ENCODE data around the gene ARPC2.

The ARPC2 gene

DNA sequence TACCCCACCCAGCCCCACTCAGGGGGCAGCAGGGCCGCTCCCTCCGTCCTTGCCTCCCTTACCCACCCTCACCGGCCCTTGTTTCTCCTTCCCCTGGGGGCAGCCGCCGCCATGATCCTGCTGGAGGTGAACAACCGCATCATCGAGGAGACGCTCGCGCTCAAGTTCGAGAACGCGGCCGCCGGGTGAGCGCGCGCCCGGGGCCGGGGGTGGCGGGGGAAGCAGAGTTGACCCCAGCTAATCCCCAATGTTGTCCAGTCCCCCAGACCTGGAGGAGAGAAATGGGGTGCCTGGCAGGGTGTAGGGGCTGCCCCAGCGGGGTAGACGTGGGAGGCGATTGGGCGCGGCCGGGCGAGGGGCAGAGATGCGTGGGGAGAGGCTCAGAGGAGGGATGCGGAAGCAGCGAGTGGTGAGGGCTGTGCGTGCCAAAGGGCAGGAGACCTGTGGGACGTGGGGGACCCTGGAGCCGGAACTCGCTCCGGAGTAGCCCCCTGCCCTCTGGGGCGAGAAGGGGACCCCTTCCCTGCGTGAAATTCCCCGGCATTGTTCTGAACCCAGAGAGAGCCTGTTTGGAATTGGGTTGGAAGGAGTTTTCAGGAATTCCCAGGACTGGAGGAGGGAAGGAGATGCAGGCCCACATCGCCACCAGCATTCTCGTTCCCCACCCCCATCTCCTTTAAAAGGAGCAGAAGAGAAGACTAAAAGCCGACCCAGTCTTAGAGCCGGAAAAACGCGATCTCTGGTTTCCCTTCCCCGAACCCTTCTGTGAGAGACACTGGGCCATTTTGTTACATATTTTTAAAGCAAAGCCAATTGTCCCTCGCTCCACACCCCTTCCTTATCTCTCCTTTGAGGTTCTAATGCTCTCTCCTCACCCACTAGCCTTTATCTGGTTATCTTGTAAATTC lies 625 bp downstream of the ARPC2 start:
- peak; percentile 67 to 77 for DNase-seq

DNA sequence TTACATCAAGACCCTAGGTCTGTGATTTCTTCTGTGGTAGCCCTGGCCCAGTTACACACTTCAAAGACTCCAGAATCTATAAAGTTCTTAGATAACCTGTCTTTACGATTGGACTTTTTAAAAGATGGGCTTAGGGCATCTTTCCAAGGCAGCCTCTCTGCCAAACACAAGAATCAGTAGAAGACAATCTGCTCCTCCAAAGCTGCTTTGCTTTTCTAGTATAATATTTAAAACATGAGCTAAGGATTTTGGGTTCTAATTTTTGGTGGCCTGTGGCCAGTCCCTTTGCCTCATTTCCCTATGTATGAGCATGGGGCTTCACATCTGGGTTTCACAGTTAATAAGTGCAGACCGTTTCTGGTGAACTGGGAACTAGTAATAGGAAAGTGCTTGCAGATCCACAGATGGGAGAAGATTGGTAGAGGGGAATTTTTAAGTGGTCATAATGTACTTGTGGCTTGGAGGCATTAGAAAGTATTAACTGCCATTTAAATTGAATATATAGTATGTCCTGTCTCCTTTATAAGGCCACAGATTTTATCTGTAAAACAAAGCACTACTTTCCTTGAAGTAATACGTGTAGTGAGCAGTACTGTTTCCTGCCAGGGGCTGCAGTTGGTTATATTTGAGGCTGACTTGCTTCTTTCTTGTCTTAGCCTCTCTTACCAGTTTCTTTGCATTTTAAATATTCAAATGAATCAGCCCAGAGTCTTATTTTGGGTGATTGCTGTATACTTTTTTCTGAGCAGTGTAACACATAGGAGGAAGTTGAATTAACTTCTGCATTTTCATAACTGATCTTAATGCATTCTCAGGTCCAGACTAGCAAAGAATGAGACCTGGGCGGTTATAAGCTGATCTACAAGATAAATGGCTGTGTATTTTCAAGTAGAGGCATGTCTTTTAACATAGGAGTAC lies 1.5 kb downstream of the ARPC2 start:
- DNase-seq, result peak; percentile 24 to 49

DNA sequence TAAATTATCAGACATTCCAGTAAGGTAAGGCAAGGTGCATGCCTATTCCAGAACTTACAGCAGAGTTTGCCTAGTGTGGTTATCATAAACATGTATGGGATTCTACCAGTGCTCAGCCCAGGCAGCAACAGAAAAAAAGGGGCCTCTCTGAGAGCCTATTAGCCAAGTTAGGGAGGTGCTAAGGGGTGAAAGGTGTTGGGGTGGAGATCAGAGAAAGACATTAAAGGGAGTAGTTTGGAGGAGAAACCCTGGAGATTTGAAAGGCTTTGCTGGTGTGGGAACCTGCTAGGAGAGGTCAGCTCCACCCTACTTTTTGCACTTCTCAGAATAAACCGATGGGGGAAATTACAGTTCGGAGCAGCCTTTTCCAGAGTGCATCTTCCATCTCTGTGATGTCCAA lies 2.9 kb downstream of the ARPC2 start:
- peak in 1 of 2 donors; percentile 26 for DNase-seq

DNA sequence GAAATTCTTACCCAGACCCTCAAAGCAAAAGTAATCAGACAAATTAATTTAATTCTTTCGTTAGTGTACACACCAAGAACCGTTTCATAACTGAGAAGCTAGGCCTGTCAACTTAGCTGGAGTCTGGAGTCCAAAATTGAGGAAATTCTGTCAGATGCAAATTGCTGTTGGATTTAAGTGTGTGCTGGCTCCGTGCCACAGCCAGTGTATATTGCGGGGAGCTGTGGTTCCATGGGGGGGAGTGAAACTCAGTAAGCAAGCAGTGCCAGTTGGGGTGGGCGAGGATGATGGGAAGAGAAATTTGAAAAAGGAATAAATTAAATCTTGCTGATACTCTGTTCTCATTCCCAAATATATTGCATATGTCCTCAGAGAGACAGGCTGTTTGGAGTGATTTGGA lies 4.0 kb downstream of the ARPC2 start:
- DNase-seq, result no peak

DNA sequence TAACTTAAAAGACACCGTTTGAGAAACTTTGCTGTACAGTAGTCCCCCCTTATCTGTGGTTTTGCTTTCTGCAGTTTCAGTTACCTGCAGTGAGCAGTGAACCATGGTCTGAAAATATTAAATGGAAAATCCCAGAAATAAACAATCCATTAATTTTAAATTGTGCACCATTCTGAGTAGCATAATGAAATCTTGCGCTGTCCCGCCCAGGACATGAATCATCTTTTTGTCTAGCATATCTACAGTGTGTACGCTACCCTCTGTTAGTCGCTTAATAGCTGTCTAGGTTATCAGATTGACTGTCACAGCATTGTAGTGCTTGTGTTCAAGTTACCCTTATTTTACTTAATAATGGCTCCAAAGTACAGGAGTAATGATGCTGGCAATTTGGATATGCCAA lies 6.1 kb downstream of the ARPC2 start:
- peak in 1 of 2 donors; percentile 21 for DNase-seq

DNA sequence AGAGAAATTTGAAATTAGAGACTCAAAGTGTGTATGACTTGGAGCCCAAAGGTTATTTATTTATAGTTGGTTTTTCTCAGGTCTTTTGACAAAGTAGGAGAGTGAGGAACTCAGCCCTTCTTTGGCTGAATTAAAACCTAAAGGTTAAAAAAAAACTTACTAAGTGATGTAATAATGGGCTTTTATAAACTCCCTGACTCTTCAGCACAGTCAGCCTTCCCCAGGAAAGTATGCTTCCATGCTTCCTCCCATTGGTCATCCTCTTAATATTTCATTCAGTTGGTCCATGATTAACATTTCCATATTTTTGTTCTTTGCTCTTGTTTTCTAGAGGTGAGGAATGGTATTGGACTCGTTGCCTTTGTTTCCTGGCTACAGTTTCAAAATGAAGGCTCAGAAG lies 7.2 kb downstream of the ARPC2 start:
- no peak for DNase-seq

DNA sequence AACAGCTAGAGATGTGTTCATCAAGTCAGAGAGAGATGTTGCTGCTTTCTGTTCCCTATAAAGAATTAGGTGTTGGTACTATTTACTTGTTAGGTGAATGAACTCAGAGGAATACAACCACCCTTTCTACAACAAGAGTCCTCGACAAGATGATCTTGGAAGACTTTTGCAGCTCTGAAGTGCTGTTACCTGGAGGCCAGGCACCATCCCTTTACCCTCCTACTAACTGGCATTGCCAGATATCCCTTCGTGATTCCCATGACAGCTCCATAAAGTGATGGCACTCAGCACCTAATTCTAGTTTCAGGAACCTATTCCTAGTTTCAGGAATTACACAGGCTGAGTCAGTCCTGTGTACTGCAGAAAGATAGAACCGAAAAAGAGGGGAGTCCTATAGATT lies 9.9 kb downstream of the ARPC2 start:
- no peak for DNase-seq

DNA sequence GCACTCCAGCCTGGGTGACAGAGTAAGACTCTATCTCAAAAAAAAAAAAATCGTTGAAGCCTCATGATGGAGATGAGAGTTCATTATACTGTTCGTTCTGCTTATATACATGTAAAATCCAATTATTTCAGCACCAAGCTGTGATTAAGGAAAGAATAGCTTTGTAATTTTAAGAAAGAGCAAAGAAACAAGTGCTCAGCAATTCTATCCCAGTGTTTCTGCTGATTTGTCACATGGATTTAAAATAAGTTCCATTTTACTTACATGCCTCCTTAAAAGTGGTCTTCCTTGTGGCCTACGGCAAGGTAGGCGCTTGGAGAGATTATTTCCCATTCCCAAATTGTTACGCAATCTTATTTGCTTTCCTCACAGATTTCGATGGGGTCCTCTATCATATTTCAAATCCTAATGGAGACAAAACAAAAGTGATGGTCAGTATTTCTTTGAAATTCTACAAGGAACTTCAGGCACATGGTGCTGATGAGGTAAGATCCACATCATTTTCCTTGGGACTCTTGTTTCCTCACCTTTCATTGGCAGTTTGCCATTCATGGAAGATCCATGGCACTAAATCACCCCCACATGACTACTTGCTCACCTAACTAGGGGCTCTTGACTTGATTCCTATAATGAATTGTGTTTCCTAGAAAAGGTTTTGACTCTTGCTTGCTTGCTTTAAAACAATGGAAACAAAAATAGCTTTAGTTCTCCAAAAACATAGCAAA lies 11.5 kb downstream of the ARPC2 start:
- DNase-seq, result no peak

DNA sequence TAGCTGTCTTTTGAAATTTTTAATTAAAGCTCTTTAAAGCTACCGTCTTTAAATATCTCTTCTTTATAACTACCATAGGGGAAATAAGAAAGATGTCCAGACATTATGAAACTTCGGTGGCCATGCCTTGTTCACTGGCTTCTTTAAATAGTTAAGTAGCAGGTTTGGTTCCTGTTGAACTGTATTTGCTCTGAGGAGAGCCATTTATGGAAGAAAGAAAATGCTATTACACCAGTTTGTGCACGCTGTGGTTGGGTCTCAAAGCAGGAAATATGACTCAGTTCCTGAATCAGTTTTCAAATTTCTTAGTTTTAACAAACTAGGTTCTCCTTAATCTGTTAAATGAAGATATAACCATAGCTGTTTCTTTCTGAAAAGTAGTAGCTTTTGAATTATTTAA lies 12.2 kb downstream of the ARPC2 start:
- peak; percentile 35 to 66 for DNase-seq

DNA sequence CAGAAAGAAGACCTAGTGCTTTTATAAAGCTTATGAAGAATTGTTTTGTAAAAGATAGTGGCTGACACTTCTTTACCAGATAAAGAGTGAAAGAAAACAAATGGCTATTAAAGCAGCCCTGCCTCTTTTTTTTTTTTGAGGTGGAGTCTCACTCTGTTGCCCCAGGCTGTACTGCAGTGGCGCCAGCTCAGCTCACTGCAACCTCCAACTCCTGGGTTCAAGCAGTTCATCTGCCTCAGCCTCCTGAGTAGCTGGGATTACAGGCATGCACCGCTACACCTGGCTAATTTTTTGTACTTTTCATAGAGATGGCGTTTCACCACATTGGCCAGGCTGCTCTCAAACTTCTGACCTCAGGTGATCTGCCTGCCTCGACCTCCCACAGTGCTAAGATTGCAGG lies 12.9 kb downstream of the ARPC2 start:
- no peak for DNase-seq

DNA sequence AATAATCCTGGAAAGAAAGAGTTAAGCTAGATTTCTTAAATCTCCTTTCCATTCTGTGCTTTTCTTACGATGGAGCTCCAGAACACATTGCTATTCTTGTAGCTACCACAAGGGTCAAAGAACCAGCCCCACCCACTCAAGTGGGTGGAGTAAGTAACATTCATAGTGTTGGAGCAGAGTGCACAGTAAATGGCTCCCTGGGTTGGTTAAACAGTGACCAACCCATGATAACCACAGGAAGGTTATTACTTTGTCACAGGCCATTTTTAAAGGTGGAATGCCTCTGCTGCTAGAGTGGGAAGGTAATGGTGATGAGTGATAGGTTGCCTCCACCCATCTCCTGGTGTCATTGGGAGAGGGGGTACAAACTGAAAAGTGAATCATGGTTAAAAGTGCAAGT lies 13.9 kb downstream of the ARPC2 start:
- peak; percentile 28 to 55 for DNase-seq

DNA sequence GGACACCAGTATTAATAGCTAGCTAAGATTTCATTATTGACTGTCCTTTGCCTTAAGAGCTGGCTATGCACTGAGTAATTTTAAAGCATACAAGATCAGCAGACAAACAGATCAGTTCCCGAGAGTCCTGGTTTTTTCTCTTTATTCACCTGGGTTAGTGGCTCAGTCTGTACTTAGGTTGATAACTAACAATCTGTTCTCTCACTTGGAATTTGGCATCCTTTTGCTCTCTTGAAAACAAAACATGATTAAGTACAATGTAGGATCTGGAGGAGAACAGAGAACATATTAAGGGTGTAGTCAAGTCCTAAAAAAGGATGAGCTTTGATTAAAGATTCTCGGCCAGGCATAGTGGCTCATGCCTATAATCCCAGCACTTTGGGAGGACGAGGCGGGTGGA lies 16.6 kb downstream of the ARPC2 start:
- no peak for DNase-seq

DNA sequence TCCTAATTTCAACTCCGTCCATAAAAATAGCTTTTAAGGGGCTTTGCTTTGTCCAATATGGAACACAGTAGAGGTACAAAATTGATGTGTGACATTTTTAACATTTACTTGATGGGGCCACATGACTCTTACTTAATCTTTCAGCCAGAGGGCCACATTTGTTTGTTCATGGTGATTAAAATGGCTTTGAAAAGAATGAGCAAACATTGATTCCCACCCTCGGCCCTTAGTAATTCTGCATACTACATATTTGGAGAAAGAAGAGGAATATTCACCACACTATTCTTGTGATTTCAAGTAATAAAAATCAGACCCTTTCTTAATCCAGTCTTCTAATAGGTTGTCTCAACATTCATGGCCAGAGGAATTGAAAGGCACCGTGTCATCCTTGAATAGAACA lies 17.5 kb downstream of the ARPC2 start:
- no peak for DNase-seq

DNA sequence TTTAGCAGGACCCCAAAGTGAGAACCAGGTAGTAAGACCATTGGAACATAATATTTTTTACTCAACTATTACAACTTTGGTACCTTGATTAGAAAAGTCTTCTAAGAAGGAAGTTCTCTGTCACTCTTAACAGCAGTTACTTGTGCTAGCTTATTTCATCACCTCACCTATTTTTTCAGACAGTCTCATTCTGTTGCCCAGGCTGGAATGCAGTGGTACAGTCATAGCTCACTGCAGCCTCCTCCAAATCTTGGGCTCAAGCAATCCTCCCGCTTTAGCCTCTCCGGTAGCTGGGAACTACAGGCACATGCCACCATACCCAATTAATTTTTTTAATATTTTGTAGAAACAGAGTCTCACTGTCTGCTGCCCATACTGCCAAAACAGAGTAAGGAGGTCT lies 18.0 kb downstream of the ARPC2 start:
- no peak for DNase-seq

DNA sequence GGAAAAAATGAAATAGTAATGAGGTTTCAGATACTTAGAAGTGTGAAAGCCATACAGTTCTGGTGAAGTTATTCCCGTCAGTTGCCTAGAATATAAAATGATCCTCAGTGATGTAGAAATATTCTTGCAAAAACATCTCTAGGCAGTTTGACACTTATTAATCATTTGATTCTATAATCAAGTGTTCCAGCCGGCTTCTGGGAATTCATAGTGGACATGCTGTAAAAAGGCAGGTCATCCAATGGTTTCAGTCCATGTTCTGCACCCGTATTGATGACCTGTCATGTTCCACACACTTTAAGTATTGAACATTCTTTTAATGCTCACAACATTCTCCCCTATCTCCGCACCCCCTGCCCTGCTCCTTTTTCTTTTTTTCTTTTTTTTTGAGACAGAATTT lies 19.8 kb downstream of the ARPC2 start:
- DNase-seq, result no peak

DNA sequence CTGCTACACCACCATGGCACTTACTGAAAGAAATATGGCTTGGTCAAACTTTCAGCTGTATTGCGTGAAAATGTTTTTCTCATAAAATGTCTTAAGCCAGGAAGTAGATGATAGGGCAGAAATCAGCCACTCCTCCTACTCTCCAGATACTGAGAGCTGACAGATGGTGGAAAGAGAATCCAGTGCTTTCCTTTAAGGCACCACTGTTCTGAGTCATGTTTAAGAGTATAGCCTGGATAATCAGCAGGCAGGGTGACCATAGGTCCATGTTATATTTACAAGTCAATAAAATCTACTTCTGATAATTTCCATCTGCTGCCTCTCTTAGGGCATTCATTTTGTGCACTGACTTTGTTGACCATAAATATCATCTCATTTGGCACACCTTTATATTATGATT lies 21.9 kb downstream of the ARPC2 start:
- no peak for DNase-seq

DNA sequence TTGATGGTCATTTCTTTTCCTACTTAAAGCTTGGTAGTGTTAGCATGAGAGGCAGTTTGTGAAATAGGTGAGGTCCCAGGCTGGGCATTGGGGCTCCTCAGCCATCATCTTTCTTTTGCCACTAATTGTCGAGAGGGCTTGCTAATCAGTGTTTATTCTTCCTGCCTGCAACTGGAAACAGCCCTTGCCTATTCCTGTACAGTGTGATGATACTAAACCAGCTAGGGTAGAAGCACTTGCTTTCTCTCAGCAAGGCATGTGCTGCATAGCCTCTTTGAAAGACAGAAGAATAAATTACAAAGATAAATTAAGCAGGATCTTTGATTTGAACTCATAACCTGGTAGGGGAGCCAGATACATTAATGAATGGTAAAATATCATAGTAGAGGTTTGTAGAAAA lies 27.2 kb downstream of the ARPC2 start:
- no peak for DNase-seq

DNA sequence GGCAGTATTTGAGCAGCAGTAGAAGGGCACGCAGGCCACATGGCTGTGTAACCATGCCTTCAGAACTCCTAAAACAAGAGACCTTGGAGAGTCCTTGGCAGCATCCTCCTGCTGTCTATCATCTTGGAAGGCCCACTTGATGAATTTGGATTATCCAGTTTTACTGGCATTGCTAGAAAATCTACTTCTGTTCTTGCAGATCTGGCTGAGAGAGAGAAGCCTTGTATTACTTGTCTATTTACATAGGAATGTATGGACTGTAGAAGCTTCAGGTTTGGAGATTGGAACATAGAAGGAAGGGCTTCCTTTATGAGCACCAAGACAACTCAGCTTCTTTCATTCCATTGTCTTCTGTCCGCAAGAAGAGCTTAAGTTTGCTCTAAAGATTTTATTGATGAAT lies 27.7 kb downstream of the ARPC2 start:
- DNase-seq, result no peak

DNA sequence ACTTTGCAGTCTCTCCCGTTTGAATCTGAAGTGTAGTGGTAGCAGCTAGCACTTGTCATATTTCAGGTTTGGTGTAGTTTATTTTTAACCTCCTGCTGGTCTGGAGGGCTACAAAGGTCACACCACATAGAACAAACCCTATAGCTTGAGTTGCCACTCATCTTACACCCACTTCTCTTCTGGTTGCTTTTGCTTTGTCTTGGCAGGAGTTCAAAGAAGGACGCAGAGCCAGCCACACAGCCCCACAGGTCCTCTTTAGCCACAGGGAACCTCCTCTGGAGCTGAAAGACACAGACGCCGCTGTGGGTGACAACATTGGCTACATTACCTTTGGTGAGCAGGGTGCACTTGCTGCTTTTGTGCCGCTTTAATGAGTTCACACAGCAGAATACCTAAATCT lies 28.2 kb downstream of the ARPC2 start:
- no peak for DNase-seq

DNA sequence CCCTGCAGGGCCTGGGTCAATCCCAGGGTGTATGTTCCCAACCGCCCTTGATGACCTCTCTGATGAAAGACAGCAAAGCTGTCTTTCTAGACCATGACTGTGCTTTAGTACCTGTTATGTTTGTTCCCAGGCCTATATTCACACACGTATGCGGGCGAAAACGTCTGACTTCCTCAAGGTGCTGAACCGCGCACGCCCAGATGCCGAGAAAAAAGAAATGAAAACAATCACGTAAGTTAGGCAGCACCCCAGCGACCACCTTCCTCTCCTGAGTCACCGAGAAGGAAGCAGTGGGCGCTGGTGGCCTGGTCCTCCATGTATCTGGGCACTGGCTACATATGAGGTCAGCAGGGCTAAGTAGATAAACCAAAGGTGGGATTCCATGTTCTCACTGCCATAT lies 32.7 kb downstream of the ARPC2 start:
- DNase-seq, result no peak

DNA sequence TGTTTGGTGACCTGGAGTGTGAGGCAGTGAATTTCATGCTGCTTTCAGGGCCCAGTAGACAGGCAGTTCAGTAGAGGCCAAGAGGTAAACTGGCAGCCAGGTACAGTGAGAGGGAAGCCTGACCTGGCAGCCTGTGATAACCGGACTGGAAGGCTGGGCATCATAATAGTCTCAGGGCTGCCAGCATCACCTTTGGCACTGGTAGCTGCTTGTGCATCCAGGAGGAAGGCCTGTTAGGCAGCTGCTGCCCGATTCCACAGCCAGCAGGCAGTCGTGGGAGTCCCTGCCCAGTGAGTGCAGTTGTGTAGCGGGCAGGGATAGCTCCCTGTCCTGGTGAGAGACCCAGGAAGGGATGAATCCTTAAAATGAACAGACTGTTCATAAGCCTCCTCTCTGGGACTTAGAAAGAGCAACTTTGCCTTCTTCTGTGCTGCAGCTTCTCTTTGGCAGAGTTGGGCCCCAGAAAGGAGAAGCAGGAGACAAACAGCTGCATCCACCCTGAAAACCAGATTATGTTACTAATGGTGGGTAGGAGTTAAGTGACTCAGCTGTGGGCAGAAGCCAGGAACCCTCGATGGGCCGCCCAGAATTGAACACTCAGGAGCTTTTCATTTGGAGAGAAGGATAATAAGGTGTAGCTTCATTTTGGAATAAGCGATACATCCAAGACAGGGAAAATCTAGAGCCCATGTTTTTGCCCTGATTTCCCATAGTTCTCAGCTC lies 35.7 kb downstream of the ARPC2 start:
- no peak for DNase-seq

DNA sequence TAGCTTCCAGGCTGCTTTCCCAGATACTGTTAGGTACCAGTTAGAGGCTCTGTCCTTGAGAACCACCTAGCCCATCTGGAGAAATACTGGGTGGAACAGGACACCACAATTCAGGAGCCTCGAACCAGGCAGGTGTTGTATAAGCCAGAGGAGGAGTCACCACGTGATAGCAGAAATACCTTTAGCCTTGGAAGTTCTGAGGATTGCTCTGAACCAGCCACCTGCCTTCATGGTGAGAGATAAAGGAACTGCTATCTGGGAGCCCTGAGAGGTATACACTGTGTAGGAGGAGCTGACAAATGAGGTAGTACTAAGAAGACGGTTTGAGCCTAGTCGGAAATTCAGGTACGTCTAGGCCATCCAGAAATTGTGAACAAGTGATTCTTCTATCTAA lies 36.2 kb downstream of the ARPC2 start:
- no peak for DNase-seq

DNA sequence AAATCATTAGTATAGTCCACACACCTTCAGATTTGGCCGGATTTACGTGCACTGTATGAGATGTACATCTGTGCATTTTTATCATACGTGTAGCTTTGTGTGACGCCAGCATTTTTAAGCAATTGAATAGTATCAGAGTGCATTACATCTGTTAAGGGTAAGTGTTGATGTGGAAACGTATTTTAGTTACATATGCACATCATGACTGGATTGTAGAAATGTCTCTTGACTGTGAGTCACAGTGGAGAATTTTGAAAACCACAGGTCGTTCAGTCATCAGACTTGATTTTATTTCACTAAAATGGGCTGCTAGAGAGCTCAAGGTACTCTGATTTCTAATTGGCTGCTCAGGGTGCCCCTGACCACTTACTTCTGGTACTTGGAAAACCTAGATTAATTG lies 38.5 kb downstream of the ARPC2 start:
- DNase-seq, result no peak

Data from CD4-positive, alpha-beta T cell treated with Interleukin-1 beta for 1 hour (primary cell).